Measurements from ENCODE around the gene C20orf96. TPM values are rescaled to one million over a fixed set of nuclear protein-coding genes. Genes with fewer than 3 reads are reported as not detected.
A peak's percentile ranks its signal among the peaks of the same experiment; 100 is the strongest.

C20orf96 gene
- total and polyA plus RNA-seq, 2 donors (not counting 3 experiments of a cell fraction or from before 2014, with no cell fraction given), result 17.0 to 17.2 TPM

DNA sequence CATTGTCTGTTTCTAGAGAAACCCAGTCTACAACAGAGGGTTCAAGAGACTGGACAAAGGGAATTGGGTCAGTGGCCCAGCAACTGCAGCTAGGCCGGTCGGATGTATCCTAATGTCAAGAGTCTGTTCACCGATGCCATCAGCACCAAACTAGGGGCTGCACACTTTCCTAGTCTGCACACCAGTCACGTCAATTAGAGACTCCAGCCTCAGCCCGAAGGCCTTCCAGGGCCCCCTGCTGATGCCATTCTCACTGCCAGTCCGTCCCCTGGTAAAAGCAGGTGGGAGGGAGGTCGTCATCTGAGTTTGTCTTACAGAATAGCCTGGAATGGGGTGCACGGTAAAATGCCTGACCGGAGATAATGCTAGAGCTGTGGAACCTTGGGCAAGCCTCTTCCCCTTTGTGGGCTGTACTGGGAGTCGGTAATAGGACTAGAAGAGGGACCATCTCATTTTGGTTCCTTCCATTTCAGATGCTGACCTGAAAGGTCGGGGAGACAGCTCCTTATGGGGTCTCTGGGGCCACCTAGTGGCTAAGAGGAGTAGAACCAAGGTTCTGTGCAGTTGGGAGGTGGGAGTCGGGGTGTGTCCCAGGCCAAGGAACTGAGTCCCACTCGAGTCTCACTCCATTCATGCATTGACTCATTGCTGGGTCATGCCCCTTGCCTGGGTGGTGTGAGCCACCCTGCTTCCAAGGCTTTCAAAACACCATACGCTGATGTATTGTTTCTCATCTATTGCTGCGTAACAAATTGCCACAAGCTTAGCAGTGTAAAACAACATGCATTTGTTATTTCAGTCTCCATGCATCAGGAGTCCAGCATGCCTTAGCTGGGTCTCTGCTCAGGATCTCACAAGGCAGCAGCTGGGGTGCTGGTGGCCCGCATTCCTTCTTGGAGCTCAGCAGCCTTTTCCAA, 39.9 kb upstream of the C20orf96 start:
- DNase-seq (ENCODE audit: low read depth, low spot score), result peak; percentile 65

More for the DNA sequence above, 39.9 kb upstream of the C20orf96 start:
- Histone ChIP-seq H3K79me2 (ENCODE audit: control insufficient read depth, insufficient read depth, low read length) (peaks cover 15% of the 10 kb centered on the region), H3K9me1 (replicated peaks; ENCODE audit: control insufficient read depth, extremely low read depth, insufficient read depth, low read length) (no peaks in the 10 kb centered on the region), H3K36me3 (ENCODE audit: control insufficient read depth in 2 of 2, extremely low read depth in 1 of 2, insufficient read depth in 2 of 2, low read length in 2 of 2) (no peaks in the 10 kb centered on the region), H3K4me2 (ENCODE audit: insufficient read depth, low read length) (no peak overlapping the region), H3K4me3 (replicated peaks in 1 of 3; ENCODE audit: insufficient read depth in 1 of 3, low read depth in 1 of 3, low read length in 3 of 3) (no peak overlapping the region), H3K9me3 (replicated peaks; ENCODE audit: control insufficient read depth, insufficient read depth, low read length) (no peaks in the 10 kb centered on the region), H3K27ac (ENCODE audit: insufficient read depth, low read depth, low read length) (no peak overlapping the region), H3K27me3 (ENCODE audit: control insufficient read depth in 2 of 2, insufficient read depth in 2 of 2, low read length in 2 of 2) (no peaks in the 10 kb centered on the region), H3K4me1 (ENCODE audit: control insufficient read depth, extremely low read depth, insufficient read depth, low read length) (peaks cover 16% of the 10 kb centered on the region), H2AFZ (ENCODE audit: low read depth, low read length) (no peak overlapping the region), H3K9ac (replicated peaks; ENCODE audit: extremely low read depth, insufficient read depth, low read length) (no peak overlapping the region), H4K20me1 (replicated peaks; ENCODE audit: control insufficient read depth, extremely low read depth, insufficient read depth, low read length) (no peaks in the 10 kb centered on the region)
- CTCF ChIA-PET, result interaction anchor here (0.5 to 4.6 kb wide), 32 partner anchors 9 to 315 kb away, joined by 3 to 66 read pairs (median 6); partner anchors contain the start of genes DEFB132, NRSN2 and ZCCHC3
- TF ChIP-seq JUN (IDR thresholded peaks at IDR 0.05; ENCODE audit: borderline replicate concordance, insufficient read depth, insufficient read length, low read depth), result no peak
- TF ChIP-seq, protein P1, sequence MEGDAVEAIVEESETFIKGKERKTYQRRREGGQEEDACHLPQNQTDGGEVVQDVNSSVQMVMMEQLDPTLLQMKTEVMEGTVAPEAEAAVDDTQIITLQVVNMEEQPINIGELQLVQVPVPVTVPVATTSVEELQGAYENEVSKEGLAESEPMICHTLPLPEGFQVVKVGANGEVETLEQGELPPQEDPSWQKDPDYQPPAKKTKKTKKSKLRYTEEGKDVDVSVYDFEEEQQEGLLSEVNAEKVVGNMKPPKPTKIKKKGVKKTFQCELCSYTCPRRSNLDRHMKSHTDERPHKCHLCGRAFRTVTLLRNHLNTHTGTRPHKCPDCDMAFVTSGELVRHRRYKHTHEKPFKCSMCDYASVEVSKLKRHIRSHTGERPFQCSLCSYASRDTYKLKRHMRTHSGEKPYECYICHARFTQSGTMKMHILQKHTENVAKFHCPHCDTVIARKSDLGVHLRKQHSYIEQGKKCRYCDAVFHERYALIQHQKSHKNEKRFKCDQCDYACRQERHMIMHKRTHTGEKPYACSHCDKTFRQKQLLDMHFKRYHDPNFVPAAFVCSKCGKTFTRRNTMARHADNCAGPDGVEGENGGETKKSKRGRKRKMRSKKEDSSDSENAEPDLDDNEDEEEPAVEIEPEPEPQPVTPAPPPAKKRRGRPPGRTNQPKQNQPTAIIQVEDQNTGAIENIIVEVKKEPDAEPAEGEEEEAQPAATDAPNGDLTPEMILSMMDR (IDR thresholded peaks at IDR 0.05; ENCODE audit: extremely low read depth in 1 of 2, insufficient read depth in 1 of 2, low read depth in 1 of 2, low read length in 2 of 2), result peak; percentile 84 to 97
- TF ChIP-seq POLR2A (IDR thresholded peaks at IDR 0.05; ENCODE audit: low read depth, low read length), result no peak
- TF ChIP-seq POLR2AphosphoS5 (IDR thresholded peaks at IDR 0.05; ENCODE audit: insufficient read depth, low read depth, low read length), result no peak
- TF ChIP-seq, protein P2, sequence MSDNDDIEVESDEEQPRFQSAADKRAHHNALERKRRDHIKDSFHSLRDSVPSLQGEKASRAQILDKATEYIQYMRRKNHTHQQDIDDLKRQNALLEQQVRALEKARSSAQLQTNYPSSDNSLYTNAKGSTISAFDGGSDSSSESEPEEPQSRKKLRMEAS (IDR thresholded peaks at IDR 0.05; ENCODE audit: insufficient read depth, insufficient read length), result no peak
- BruUV-seq (replicated peaks), result no TSS peak
- POLR2A ChIA-PET, result interaction anchor here (2.0 kb wide), 1 partner anchor 15 kb away, joined by 4 read pairs; no protein-coding TSS in a partner anchor
- intact Hi-C loops (cut with micrococcal nuclease) (loop anchor here (1.0 kb wide), 4 partner anchors 33 to 121 kb away; partner anchors contain the start of gene ZCCHC3), dilution Hi-C loops (cut with MboI; ENCODE audit: extremely low pct_ligation_motif_present, low sequenced_read_pairs) (no loop called here)
- peak; percentile 92 for FAIRE-seq
